Glutamatergic neuron (in vitro differentiated cells): ENCODE results near the gene DDX10. TPM values are rescaled to one million over a fixed set of nuclear protein-coding genes. Genes with fewer than 3 reads are reported as not detected.

Experiments used
- DNase-seq: peaks from one replicate; pipeline ENCODE4 v3.0.0; 2022
- H3K27ac Mint-ChIP-seq: one replicate; pipeline ENCODE4 v1.8.0; 2020; ENCODE audit warnings: mild to moderate bottlenecking, mixed read lengths, inconsistent platforms; ENCODE audit not compliant: unreplicated experiment
- H3K27me3 Mint-ChIP-seq: one replicate; pipeline ENCODE4 v1.8.0; 2020; ENCODE audit warnings: mild to moderate bottlenecking, moderate library complexity, mixed read lengths, inconsistent platforms; ENCODE audit not compliant: unreplicated experiment
- H3K36me3 Mint-ChIP-seq: one replicate; pipeline ENCODE4 v1.8.0; 2020; ENCODE audit warnings: mild to moderate bottlenecking, mixed read lengths, inconsistent platforms; ENCODE audit not compliant: unreplicated experiment
- H3K4me1 Mint-ChIP-seq: one replicate; pipeline ENCODE4 v1.8.0; 2020; ENCODE audit warnings: mild to moderate bottlenecking, low read depth, mixed read lengths, inconsistent platforms; ENCODE audit not compliant: unreplicated experiment
- H3K4me3 Mint-ChIP-seq: one replicate; pipeline ENCODE4 v1.8.0; 2020; ENCODE audit warnings: mild to moderate bottlenecking, mixed read lengths, inconsistent platforms; ENCODE audit not compliant: unreplicated experiment
- H3K9me3 Mint-ChIP-seq: one replicate; pipeline ENCODE4 v1.8.0; 2020; ENCODE audit warnings: mild to moderate bottlenecking, moderate library complexity, mixed read lengths, inconsistent platforms; ENCODE audit not compliant: unreplicated experiment
- total RNA-seq: library from RNA; stranded (reverse); fragmentation: NEBNext Ultra II Directional; extraction: Animal tissue kit (Norgen Biotek cat#: 25700); gene quantifications from one replicate; pipeline ENCODE4 v1.2.1, GENCODE V29; 2021; ENCODE audit not compliant: unreplicated experiment
- TF ChIP-seq, protein P1 (sequence below): fragments of 200-600 bp; sonication (generic); IDR thresholded peaks from one replicate; pipeline ENCODE4 v1.5.0; 2021; ENCODE audit not compliant: partially characterized antibody, unreplicated experiment

The DDX10 gene
- total RNA-seq, 1 donor from 2014 or later = 18.8 TPM

DNA sequence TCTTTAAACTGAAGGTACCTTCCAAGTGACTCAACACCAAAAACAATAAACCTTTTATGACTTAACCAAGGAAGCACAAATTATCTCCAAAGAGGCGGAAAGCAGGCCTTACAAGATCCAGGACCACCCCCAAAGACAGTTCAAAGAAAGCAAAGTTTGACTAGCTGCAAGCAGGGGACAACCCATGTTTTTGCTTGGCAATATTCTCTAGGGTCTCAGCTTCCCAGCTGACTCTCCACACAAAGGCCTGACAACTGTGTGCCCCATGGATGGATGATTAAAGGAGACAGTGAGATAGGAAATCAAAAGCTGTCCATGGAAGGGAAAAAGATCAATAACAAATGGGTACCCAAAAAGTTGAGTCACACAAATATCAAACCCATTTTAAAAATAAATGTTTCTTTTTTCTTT is 232.2 kb downstream of the DDX10 start:
- TF ChIP-seq, protein P1, sequence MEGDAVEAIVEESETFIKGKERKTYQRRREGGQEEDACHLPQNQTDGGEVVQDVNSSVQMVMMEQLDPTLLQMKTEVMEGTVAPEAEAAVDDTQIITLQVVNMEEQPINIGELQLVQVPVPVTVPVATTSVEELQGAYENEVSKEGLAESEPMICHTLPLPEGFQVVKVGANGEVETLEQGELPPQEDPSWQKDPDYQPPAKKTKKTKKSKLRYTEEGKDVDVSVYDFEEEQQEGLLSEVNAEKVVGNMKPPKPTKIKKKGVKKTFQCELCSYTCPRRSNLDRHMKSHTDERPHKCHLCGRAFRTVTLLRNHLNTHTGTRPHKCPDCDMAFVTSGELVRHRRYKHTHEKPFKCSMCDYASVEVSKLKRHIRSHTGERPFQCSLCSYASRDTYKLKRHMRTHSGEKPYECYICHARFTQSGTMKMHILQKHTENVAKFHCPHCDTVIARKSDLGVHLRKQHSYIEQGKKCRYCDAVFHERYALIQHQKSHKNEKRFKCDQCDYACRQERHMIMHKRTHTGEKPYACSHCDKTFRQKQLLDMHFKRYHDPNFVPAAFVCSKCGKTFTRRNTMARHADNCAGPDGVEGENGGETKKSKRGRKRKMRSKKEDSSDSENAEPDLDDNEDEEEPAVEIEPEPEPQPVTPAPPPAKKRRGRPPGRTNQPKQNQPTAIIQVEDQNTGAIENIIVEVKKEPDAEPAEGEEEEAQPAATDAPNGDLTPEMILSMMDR = no peak
- no peak overlapping the region for H3K27ac Mint-ChIP-seq
- DNase-seq = no peak
- H3K9me3 Mint-ChIP-seq = no peaks in the 10 kb centered on the region
- no peak overlapping the region for H3K4me3 Mint-ChIP-seq
- H3K36me3 Mint-ChIP-seq = no peaks in the 10 kb centered on the region
- peaks cover 6% of the 10 kb centered on the region for H3K4me1 Mint-ChIP-seq
- no peaks in the 10 kb centered on the region for H3K27me3 Mint-ChIP-seq

DNA sequence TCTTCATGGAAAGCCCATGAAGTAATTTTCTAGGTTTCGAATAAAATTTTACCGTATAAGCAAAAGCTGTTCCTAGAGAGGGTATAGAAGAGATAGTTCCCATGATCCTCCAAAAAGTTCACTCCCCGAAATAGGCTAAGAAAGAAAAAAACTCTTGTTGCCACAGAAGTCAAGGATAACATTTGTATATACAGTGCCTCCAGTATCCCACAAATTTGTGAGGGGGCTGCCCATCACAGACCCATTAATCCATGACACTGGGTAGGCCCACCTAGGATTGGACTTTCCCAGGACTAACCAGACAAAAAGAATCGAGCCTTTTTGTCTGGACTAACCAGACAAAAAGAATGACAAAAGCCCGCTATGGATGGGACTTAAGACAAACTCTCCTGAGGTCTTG is 233.0 kb downstream of the DDX10 start:
- Mint-ChIP-seq H3K27me3 (no peaks in the 10 kb centered on the region), H3K4me1 (peaks cover 3% of the 10 kb centered on the region), H3K27ac (no peak overlapping the region), H3K36me3 (no peaks in the 10 kb centered on the region), H3K4me3 (no peak overlapping the region), H3K9me3 (no peaks in the 10 kb centered on the region)
- DNase-seq = no peak
- TF ChIP-seq, protein P1 = no peak

DNA sequence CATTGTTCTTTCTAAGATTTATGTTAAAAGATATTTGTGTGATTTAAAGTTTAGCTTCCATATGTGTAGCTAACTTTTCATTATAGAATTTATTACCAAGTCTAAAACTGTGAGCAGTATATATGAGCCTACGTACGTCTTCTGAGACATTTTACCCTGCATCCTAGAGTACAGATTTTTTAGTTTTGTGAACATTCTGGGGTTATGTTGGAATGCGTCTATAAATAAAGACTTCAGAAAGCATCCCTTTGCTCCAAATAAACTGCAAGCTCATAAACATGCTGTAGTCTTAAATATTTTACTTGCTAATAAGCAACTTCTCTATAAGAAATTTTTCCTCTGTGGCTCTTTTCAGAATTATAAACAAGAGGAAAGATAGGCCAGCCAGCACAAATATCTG is 236.5 kb downstream of the DDX10 start:
- Mint-ChIP-seq H3K4me3 (no peak overlapping the region), H3K36me3 (no peaks in the 10 kb centered on the region), H3K27me3 (no peaks in the 10 kb centered on the region), H3K9me3 (no peaks in the 10 kb centered on the region), H3K4me1 (peaks cover 3% of the 10 kb centered on the region), H3K27ac (no peak overlapping the region)
- no peak for DNase-seq
- TF ChIP-seq, protein P1 = no peak

DNA sequence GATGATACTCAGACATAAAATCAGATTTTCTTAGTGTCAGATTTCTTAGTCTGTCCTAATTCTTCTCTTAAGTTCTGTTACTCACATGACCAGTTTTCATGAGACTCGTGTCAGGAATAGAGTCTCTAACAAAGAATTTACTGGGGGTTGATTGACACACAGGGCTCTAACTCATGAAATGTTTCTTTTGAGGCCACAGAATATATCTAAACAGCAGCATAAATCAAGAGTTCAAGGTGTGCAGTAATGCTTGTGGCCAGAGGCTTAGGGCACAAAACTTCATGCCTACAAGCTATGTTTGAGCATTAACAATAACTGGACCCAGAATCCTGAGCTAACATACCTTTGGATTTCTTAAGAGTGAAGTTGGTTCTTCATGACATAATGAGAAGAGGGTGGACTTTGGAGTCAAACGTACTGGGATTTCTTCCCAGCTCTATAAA is 237.2 kb downstream of the DDX10 start:
- Mint-ChIP-seq H3K36me3 (no peaks in the 10 kb centered on the region), H3K4me3 (no peak overlapping the region), H3K4me1 (peaks cover 1% of the 10 kb centered on the region), H3K9me3 (no peaks in the 10 kb centered on the region), H3K27me3 (no peaks in the 10 kb centered on the region), H3K27ac (no peak overlapping the region)
- DNase-seq = no peak
- TF ChIP-seq, protein P1 = no peak

DNA sequence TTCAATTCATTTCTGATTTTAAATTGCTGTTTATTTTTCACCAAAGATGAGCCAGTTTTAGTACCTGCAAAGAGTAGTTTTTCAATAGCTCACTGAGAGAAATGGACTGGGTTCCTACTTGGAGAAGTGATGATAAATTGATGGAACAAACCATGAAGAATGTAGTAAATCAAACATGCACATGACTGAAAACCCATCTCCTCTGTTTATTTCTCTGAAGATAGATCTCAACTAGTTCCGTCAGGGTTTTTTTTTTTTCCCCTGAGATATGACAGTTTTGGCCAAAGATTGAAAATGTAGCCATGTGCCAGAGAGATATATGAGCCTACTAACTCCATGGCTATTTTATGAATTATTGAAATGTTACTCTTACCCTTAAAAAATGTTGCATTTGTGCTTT is 239.6 kb downstream of the DDX10 start:
- no peaks in the 10 kb centered on the region for H3K36me3 Mint-ChIP-seq
- no peak overlapping the region for H3K4me3 Mint-ChIP-seq
- DNase-seq = no peak
- no peaks in the 10 kb centered on the region for H3K27me3 Mint-ChIP-seq
- TF ChIP-seq, protein P1 = no peak
- H3K4me1 Mint-ChIP-seq = no peaks in the 10 kb centered on the region
- no peak overlapping the region for H3K27ac Mint-ChIP-seq
- H3K9me3 Mint-ChIP-seq = no peaks in the 10 kb centered on the region
